Spinal cord (tissue), 10 donors: ENCODE measurements around the gene PTMS. TPM values are rescaled to one million over a fixed set of nuclear protein-coding genes. Genes with fewer than 3 reads are reported as not detected.

Source experiments
- DNase-seq, 6 donors: peaks; one replicate each; pipeline versions ENCODE4 v3.0.0 to v3.0.0-alpha.2; 2013 to 2015; ENCODE audit warnings: low spot score in 6 of 6, low read depth in 4 of 6
- H3K27ac ChIP-seq: one replicate; pipeline ENCODE4 v1.5.1; 2013; ENCODE audit warnings: low read depth, low read length, control low read depth
- H3K27me3 ChIP-seq: one replicate; pipeline ENCODE4 v1.6.1; 2013; ENCODE audit warnings: low read length; ENCODE audit not compliant: control insufficient read depth, insufficient read depth
- H3K36me3 ChIP-seq: one replicate; pipeline ENCODE4 v1.6.1; 2013; ENCODE audit warnings: low read length; ENCODE audit not compliant: control insufficient read depth, insufficient read depth
- H3K4me1 ChIP-seq: one replicate; pipeline ENCODE4 v1.6.1; 2013; ENCODE audit warnings: low read length; ENCODE audit not compliant: control insufficient read depth, insufficient read depth
- H3K4me3 ChIP-seq: one replicate; pipeline ENCODE4 v1.5.1; 2013; ENCODE audit warnings: low read depth, low read length, control low read depth
- H3K9me3 ChIP-seq: one replicate; pipeline ENCODE4 v1.6.1; 2013; ENCODE audit warnings: low read length; ENCODE audit not compliant: control insufficient read depth, insufficient read depth
- WGBS: methylation state at CpG from one replicate; pipeline ENCODE4 v1.1.5; 2013; ENCODE audit warnings: missing lambda C conversion rate; ENCODE audit not compliant: insufficient coverage; 5-methylcytosine and 5-hydroxymethylcytosine counted together
- polyA plus RNA-seq, 2 donors: library from polyadenylated mRNA; unstranded; fragments of 120-200 nt; gene quantifications; one replicate each; pipeline ENCODE4 v1.2.1, GENCODE V29; 2013; ENCODE audit not compliant: insufficient read length in 2 of 2
- total RNA-seq, 2 donors: library from RNA; depleted of rRNA in 1 of 2; stranded (reverse); fragments of 120-200 nt in 1 of 2; fragments of >200 nt in 1 of 2; gene quantifications; one replicate each; pipeline versions ENCODE4 v1.2.3 to v1.2.4, GENCODE V29; 2013 to 2014
- donor health status: healthy.

Gene PTMS
- total and polyA plus RNA-seq, 4 donors, result 50.7 to 927 (median 554) TPM

- no peak for DNase-seq
- 77% methylated on average over 4 of the region's 5 CpGs for WGBS
- H3K4me1 ChIP-seq, result peaks cover under 1% of the 10 kb centered on the region
- H3K27ac ChIP-seq, result no peak overlapping the region
- H3K36me3 ChIP-seq, result no peaks in the 10 kb centered on the region
- no peak overlapping the region for H3K4me3 ChIP-seq
- H3K9me3 ChIP-seq, result no peaks in the 10 kb centered on the region
- no peaks in the 10 kb centered on the region for H3K27me3 ChIP-seq
Measured at GRCh38 chr12:6784761-6785160, 18.6 kb downstream of the PTMS start.

- Histone ChIP-seq H3K27me3 (no peaks in the 10 kb centered on the region), H3K4me1 (peaks cover under 1% of the 10 kb centered on the region), H3K36me3 (no peaks in the 10 kb centered on the region), H3K4me3 (no peak overlapping the region), H3K9me3 (no peaks in the 10 kb centered on the region), H3K27ac (no peak overlapping the region)
- 67% methylated on average over 1 of the region's 9 CpGs for WGBS
- peak in 1 of 6 donors; percentile 28 for DNase-seq
Measured at GRCh38 chr12:6786416-6787094, 20.4 kb downstream of the PTMS start.

GRCh38 chr12:6787309-6787708 is 21.1 kb downstream of the PTMS start:
- H3K9me3 ChIP-seq, result no peaks in the 10 kb centered on the region
- H3K36me3 ChIP-seq, result no peaks in the 10 kb centered on the region
- no peak overlapping the region for H3K27ac ChIP-seq
- DNase-seq, result no peak
- H3K4me1 ChIP-seq, result peaks cover 8% of the 10 kb centered on the region
- no peaks in the 10 kb centered on the region for H3K27me3 ChIP-seq
- H3K4me3 ChIP-seq, result no peak overlapping the region
- WGBS, result 78% methylated on average over 5 of the region's 5 CpGs

- Histone ChIP-seq H3K4me3 (peak within 1 kb of the TSS; percentile 16), H3K27ac (peak within 1 kb of the TSS; percentile 4), H3K4me1 (peaks cover 17% of the 10 kb centered on the region), H3K27me3 (no peaks in the 10 kb centered on the region), H3K9me3 (no peaks in the 10 kb centered on the region), H3K36me3 (no peaks in the 10 kb centered on the region)
- WGBS, result 56% methylated on average over 17 of the region's 18 CpGs
- no peak for DNase-seq
Measured at GRCh38 chr12:6788972-6789924, 23.1 kb downstream of the PTMS start, which contains the start of gene CD4. Gene CD4 (plus strand): TSS chr12:6789528. CDS start chr12:6800139, 10,611 bp downstream.

GRCh38 chr12:6790496-6791150 is 24.5 kb downstream of the PTMS start:
- peaks cover 17% of the 10 kb centered on the region for H3K4me1 ChIP-seq
- H3K36me3 ChIP-seq, result no peaks in the 10 kb centered on the region
- no peak overlapping the region for H3K27ac ChIP-seq
- no peaks in the 10 kb centered on the region for H3K9me3 ChIP-seq
- no peak for DNase-seq
- H3K27me3 ChIP-seq, result no peaks in the 10 kb centered on the region
- H3K4me3 ChIP-seq, result no peak overlapping the region
- 90% methylated on average over 2 of the region's 12 CpGs for WGBS

GRCh38 chr12:6791931-6792520 is 25.9 kb downstream of the PTMS start:
- H3K27ac ChIP-seq, result peak overlapping the region; percentile 17
- no peak overlapping the region for H3K4me3 ChIP-seq
- 91% methylated on average over 8 of the region's 13 CpGs for WGBS

GRCh38 chr12:6792522-6793201 is 26.5 kb downstream of the PTMS start:
- Histone ChIP-seq H3K27me3 (no peaks in the 10 kb centered on the region), H3K9me3 (no peaks in the 10 kb centered on the region), H3K27ac (peak overlapping the region; percentile 17), H3K36me3 (no peaks in the 10 kb centered on the region), H3K4me1 (peaks cover 17% of the 10 kb centered on the region), H3K4me3 (no peak overlapping the region)
- DNase-seq, result peak in 3 of 6 donors; percentile 12 to 70 (median 65)
- 8% methylated on average over 10 of the region's 12 CpGs for whole genome bisulfite sequencing

More at GRCh38 chr12:6791931-6792520, 25.9 kb downstream of the PTMS start:
- peaks cover 17% of the 10 kb centered on the region for H3K4me1 ChIP-seq
- H3K9me3 ChIP-seq, result no peaks in the 10 kb centered on the region
- no peaks in the 10 kb centered on the region for H3K36me3 ChIP-seq
- no peaks in the 10 kb centered on the region for H3K27me3 ChIP-seq
- DNase-seq, result no peak

GRCh38 chr12:6795088-6795487 is 28.9 kb downstream of the PTMS start:
- no CpG with 5 or more reads among the region's 2 CpGs for WGBS
- Histone ChIP-seq H3K4me1 (peaks cover 17% of the 10 kb centered on the region), H3K9me3 (no peaks in the 10 kb centered on the region), H3K36me3 (no peaks in the 10 kb centered on the region), H3K27ac (no peak overlapping the region), H3K27me3 (no peaks in the 10 kb centered on the region), H3K4me3 (no peak overlapping the region)
- no peak for DNase-seq

GRCh38 chr12:6796576-6796975 is 30.4 kb downstream of the PTMS start:
- Histone ChIP-seq H3K36me3 (no peaks in the 10 kb centered on the region), H3K27ac (no peak overlapping the region), H3K4me1 (peaks cover 16% of the 10 kb centered on the region), H3K9me3 (no peaks in the 10 kb centered on the region), H3K27me3 (no peaks in the 10 kb centered on the region), H3K4me3 (no peak overlapping the region)
- WGBS, result 97% methylated on average over 4 of the region's 4 CpGs
- DNase-seq, result no peak
